GM19043 (cell line): ENCODE results near the gene KCNIP1.

ENCODE experiments used
- ATAC-seq: cut with Tn5 transposase; IDR thresholded peaks from one replicate; pipeline ENCODE4 v1.9.1; 2021; ENCODE audit warnings: low read depth; ENCODE audit not compliant: unreplicated experiment

The KCNIP1 gene

DNA sequence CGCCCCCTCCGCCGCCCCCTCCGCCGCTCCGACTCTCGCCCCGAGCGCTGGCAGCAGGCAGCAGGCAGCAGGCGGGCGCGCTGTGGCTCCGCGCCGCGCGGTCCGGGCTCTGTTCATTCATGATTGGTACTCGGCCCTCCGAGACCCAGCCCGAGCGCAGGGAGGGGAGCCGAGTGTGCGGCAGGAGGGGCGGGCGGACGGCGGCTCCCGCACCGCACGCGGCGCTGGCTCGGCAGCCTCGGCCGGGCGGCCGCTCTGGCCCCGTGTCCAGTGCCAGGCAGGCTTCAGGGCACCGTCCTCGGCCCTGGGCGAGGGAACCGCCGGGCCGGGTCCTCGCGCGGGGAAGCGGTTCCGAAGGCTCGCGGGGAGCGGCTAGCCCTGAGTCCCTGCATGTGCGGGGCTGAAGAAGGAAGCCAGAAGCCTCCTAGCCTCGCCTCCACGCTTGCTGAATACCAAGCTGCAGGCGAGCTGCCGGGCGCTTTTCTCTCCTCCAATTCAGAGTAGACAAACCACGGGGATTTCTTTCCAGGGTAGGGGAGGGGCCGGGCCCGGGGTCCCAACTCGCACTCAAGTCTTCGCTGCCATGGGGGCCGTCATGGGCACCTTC, at the start of gene KCNIP1:
Gene KCNIP1 (plus strand): TSS at position 31 of the 607 bp plus-strand sequence.
- no peak for ATAC-seq

DNA sequence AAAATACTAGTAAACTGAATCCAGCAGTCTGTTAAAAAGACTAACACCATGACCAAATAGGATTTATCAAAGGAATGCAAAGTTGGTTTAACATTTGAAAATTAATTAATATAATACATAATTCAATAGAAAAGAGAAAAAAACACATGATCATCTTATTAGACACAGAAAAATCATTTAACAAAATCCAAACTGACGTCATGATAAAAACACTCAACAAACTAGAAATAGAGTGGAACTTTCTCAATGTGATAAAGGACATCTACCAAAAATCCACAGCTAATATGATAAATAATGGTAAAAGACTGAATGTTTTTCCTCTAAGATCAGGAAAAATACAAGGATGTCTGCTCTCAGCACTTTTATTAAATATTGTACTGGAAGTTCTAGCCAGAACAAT, 40.4 kb upstream of the KCNIP1 start:
- ATAC-seq = no peak

DNA sequence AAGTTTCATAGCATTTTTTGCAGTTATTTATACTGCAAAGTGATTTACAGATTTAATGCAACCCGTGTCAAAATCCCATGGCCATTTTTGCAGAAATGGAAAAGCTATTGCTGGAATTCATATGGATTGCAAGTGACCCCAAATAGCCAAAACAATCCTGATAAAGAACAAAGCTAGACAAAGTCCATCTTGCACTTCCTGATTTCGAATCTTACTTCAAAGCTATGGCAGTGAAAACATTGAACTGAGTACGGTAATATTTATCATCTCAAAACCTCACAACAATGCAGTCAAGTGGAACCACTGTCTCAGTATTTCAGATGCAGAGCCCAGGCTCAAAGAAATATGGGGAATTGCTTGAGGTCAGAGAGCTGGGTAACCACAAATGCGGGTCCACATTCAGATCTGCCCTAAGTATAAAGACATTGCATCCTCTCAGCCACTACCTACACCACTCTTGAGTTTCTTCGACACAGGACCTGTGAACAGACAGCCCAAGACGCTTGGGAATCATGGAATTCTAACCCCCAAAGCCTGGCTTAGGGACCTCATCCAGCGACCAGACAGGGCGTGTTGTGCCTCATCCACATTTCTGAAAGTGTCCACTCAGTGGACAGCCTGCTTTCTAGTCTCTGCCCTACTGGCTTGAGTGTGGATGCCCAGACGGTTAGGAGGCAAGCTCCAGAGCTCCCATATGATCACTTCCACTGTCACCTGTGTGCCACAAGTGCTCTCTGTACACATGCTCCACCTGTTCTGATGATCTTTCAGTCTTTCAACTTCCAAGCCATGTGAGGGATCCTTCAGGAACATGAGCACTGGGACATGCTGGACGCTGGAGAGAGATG, 39.3 kb upstream of the KCNIP1 start:
- no peak for ATAC-seq

DNA sequence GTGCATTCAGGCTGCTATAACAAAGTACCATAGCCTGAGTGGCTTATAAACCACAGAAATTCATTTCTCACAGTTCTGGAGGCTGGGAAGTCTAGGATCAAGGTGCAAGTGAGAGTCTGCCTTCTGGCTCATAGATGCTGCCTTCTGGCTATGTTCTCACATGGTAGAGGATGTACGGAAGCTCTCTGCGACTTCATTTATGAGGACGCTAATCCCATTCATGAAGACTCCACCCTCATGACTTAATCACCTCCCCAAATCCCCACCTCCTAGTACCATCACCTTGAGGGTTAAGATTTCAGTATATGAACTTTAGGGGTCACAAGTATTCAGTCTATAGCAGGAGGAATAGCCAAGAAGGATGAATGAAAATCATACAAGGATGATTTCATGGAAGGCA, 37.3 kb upstream of the KCNIP1 start:
- ATAC-seq = no peak

DNA sequence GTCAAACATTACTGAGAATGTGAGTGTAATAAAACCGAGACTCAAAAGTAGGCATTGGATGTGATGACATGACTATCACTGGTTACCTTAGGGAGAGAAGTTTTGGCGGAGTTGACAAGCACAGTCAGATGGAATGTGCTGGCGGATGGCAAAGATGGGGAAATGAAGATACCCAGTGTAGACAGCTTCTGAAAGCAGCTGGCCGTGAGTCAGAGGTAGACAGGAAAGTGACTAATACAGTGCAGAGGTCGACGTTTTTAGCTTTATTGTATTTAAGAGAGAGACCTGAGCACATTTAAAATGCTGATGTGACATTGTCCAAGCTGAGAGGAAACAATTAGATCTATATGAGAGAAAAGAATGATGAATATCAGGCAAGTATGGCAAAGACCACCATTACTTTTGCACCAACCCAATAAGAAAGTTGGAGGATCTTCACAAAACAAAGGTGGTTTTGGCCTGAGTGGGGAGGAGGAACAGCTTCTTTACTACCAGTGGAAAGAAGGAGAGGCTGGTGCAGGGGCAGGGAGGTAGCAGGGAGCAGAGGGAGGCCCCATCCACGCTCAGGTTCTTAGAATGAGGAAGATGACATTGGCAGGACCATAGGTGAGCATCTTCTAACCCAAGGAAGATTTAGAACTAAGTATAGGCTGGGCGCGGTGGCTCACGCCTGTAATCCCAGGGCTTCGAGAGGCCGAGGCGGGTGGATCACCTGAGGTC, 36.7 kb upstream of the KCNIP1 start:
- ATAC-seq = no peak

DNA sequence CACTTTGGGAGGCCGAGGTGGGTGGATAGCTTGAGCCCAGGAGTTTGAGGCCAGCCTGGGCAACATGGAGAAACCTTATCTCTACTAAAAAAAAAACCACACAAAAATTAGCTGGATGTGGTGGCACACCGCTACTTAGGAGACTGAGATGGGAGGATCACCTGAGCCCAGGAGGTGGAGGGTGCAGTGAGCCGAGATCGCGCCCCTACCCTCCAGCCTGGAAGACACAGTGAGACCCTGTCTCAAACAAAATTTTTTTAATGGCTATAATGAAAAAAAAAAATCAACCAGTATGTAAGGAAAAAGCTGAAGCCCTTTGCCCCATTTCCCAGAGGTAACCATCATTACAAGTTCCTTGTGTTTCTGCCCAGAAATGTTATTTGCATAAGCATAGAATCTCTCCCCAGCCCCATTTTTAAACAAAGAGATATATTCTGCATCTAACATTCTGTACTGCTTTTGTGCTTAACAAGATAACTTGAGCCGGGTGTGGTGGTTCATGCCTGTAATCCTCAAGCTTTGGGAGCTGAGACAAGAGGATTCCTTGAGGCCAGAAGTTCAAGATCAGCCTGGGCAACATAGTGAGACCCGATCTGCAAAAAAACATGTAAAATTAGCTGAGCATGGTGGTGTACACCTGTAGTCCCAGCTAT, 35.1 kb upstream of the KCNIP1 start:
- no peak for ATAC-seq

DNA sequence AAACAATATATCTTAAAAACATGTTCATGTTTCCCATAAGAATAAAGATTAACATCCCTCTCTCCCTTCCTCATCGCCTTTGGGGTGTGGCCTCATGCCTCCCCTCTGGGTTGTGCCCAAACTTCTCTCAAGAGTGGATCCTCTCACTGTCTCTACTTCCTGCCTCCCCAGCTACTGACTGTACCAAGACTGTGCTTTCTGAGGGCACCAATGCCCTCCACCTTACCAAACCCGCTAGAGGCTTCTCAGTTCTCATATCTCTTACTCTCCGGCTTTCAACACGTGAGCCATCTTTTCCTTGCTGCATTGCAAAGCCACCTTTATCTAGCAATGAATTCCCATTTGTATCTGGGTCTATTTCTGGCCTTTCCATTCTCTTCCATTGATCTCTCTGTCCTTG, 34.4 kb upstream of the KCNIP1 start:
- no peak for ATAC-seq

DNA sequence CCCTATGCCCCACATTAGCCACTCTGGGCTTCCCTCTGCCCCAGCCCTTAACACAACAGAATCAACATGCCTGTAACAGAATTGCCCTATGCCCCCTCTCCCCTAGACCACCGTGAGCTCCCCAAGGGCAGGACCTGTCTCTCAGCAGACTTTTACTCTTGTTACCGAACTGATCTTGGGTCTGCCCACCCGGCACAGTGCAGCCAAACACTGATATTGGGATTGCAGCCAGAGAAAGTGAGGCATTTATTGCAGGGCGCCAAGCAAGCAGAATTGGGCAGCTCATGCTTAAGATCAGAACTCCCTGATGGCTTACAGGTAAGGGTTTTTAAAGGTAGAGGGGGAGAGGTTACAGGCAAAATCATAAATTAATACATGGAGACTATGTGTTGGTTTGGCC, 33.5 kb upstream of the KCNIP1 start:
- no peak for ATAC-seq

DNA sequence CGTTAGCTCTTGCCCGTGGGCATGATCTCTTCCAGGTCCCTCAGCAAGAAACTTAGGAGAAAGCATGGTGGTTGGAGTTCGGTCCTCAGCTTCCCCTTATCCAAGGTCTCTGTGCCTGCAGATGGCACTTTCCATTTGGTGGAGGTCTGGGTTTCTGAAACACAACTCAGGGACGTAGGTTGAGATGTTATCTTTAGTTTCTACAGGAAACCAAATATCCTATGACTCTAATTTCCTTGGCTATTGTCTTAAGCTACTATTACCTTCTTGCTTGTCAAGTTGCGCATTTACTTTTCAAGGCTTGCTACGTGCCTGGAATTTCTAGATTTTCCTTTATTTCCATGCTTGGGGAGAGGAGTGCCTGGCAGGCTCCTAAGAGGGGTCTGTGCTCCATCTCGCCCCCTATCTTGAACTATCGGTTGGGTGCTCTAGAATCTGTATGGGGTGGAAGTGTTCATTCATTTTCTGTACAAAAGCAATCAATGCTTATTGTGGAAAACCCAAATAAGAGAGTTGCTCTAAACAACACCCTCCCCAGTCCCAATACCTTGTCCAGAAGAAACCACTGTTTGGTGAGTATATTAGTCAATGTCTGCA, 32.9 kb upstream of the KCNIP1 start:
- no peak for ATAC-seq

DNA sequence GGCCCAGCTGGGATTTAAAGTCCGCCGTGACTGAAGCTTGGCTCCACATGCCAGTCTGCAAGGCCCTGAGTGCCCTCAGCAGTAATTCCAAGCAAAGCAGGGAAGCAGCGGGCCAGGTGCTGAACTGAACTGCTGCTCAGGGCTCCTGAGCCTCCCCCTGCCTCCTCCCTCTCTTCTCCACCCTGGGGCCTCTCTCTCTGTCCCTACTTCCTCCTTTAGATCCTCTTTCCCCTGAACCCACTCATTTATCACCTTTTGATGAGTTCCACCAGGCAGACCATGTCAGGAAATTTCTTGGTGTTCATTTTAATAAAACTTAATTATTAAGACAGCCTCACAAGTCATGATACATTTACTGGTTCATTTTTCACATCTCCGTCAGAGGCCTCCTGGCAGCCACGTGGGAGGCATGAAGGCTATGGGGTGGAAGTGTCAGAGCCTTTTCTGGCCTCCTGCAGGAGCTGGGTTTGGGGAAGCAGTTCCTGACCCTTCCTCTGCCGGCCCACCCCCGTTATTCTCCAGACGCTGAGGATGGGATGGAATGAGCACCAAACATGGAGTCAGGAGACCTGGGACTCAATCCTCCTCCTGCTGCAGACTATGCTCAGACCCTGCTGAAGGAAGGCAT, 32.2 kb upstream of the KCNIP1 start:
- ATAC-seq = no peak

DNA sequence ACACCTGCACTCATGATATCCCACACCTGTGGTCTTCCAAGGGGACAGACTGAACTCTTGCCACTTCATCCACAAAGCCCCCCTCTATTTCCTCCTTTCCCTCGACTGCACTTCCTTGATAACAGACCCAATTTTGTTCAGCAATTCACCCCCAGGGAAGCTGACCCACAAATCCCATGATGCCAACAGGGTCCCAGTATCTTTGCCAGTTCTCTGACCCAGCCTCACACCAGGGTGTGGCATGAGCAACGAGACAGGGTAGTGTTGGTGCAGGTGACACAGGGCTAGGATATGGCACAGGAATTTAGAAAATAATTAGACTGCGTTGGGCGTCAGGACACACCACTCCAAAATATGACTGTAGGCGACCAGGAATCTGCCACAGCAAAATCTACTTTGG, 30.2 kb upstream of the KCNIP1 start:
- ATAC-seq = no peak

DNA sequence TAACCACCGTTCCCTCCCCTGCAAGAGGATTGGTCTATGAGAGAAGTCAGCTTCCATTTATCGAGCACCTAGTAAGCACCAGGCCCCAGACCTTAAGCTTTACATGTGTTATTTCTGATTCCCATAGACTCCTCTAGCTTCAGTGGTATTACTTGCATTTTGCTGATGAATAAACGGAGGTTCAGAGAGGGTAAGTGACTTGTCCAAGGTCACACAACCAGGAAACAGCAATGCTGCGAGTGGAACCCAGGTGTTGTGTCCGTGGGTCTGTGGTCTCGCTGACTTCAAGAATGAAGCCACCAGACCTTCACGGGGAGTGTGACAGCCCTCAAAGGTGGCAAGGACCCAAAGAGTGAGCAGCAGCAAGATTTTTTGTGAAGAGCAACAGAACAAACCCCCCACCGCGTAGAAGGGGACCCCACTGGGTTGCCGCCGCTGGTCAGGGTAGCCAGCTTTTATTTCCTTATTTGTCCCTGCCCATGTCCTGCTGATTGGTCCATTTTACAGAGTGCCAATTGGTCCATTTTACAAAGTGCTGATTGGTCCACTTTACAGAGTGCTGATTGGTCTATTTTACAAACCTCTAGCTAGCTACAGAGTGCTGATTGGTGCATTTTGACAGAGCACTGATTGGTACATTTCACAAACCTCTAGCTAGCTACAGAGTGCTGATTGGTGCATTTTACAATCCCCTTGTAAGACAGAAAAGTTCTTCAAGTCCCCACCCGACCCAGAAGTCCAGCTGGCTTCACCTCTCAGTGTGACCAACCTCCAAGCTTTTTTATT, 29.1 kb upstream of the KCNIP1 start:
- ATAC-seq = no peak

DNA sequence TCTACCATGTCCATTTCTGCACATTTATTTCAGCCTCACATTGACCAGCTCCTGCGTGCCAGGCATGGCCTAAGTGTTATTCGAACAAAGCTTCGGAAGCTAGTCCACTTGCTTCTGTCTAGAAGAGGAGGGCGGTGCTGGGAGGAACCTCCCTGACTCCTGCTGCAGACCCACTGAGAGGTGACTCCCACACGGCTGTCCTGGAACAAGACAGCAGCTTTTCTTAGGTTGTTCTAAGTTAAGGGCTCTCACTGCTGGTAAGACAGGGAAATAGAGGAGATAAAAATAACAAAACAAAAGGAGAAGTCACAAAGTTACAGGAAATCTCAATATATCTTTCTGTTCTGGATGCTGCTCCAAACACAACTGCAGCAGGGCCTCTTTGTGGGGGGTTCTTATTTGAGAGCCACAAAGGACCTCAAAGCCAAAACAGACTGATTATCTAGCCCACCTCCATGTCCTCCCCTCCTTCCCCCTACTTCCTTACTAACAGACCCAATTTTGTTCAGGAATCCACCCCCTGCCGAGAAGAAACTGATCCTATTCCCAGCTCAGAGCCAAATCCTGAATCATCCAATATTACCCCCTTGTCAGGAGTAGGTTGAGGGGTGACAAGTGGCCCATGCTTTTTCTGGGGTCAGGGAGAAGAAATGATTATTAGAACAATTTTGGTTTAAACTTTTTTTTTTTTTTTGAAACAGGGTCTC, 28.4 kb upstream of the KCNIP1 start:
- no peak for ATAC-seq

DNA sequence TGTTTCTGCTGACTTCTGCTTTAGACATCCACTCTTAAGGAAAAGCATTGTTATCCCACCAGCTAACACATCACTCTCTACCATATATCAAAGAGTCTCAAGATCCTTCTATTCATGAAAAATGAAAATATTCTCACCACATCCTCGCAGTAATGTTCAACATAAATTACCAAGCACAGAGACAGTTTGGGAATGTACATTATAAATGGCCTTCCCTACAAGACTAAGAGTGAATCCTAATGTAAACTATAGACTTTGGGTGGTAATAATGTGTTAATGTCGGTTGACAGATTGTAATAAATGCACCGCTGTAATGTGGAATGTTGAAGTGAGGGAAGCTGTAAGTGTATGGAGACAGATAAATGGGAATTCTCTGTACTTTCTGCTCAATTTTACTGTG, 27.1 kb upstream of the KCNIP1 start:
- ATAC-seq = no peak

DNA sequence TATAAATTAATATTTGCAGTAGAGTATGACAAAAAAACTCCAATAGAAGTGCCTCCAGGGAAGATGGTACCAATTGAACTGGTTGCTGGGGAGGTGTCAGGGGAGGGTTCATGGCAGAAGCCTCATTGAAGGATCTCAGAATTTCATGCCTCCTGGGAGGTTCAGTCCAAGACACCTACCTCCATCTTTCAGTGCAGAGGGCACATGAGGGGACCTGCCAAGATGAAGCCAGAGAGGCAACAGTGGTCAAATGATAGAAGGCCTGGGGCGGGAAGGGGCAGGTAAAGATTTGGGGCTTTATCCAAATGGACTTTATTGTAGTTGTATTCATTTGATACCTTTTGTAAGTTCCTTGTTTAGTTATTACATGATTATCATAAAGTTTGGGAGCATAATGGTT, 25.9 kb upstream of the KCNIP1 start:
- ATAC-seq = no peak

DNA sequence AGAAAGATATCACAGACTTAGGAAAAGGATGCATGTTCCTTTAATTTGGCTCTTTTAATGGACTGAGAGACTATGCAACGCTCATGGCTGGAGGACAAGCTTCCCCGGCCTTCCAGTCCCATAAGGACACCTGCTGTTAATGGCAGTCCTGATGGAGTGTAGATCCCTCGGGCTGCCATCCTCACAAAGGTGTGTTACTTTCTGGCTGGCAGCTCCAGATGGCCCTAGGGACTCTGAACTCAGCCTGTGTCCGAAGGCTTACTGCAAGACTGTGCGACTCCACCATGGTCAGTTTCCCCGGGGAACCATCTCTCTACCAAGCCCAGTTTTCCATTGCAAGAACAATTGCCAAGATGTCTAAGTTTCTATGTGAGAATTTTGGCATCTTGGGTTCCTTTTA, 25.5 kb upstream of the KCNIP1 start:
- ATAC-seq = no peak

DNA sequence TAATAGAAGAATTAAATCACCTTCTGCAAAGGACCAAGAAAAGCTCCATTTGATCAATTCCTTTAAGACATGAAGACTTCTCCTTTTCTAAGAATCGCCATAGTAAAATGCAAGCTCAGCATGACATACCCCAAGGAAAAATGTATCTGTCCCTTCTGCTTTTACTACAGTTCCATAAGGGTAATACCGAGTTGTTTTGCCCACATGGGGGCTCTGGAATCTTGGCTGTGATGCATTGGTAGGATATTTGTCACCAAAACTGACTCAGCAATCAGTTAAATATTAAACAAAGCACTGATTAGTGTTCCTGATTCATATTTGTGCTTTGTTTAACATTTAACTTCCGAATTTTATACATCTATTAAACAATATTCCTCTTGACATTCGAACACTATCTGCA, 24.3 kb upstream of the KCNIP1 start:
- ATAC-seq = no peak

DNA sequence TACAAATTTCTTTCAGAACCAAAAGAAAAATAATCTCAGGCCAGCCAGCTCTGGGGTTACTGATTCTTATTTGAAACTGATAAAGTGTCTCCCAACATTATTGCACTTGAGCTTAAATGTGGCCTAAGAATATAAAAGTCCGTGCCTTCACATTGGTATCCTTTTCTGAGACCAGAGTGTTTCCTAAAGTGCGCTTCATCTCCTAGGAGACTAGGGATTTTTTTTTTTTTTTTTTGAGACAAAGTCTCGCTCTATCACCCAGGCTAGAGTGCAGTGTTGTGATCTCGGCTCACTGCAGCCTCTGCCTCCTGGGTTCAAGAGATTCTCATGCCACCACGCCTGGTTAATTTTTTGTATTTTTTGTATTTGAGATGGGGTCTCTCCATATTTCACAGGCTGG, 23.6 kb upstream of the KCNIP1 start:
- no peak for ATAC-seq

DNA sequence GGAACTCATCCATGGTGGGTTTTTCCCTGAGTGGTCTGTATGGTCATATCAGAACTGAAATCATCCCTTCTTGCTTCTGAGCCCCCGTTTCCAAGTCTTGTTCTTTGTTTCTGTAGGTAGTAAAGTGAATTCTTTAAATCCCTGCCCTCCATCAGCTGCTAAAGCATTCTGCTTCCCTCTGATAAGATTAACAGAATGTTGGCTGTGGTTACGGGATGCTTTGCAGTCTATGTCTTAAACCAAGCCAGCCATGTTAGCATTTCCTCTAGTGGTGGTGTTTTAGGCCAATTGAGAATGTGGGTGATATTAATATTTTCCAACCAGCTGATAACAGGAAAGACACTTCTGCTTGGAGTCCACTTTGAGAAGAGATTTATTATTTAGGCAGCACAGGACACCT, 22.0 kb upstream of the KCNIP1 start:
- ATAC-seq = no peak
